HUES48 (cell line): ENCODE measurements around the gene INPP5A.

ENCODE experiments used
- H3K27ac ChIP-seq: one replicate; pipeline ENCODE4 v1.7.0; 2013; ENCODE audit warnings: low read depth, low read length, inconsistent platforms
- H3K27me3 ChIP-seq: 2 replicates; pipeline ENCODE4 v1.6.1; 2013; ENCODE audit warnings: mild to moderate bottlenecking, low read length; ENCODE audit not compliant: control insufficient read depth, insufficient read depth
- H3K36me3 ChIP-seq: 2 replicates; pipeline ENCODE4 v1.6.1; 2013; ENCODE audit warnings: low read length; ENCODE audit not compliant: control insufficient read depth, insufficient read depth
- H3K4me1 ChIP-seq: 2 replicates; pipeline ENCODE4 v1.6.1; 2013; ENCODE audit warnings: mild to moderate bottlenecking, low read length; ENCODE audit not compliant: control insufficient read depth, insufficient read depth
- H3K4me3 ChIP-seq: 2 replicates; pipeline ENCODE4 v1.5.1; 2013; ENCODE audit warnings: mild to moderate bottlenecking, low read depth, low read length
- H3K9ac ChIP-seq: 2 replicates; pipeline ENCODE4 v1.6.1; 2013; ENCODE audit warnings: mild to moderate bottlenecking, low read depth, low read length, moderate library complexity
- H3K9me3 ChIP-seq: 2 replicates; pipeline ENCODE4 v1.6.1; 2013; ENCODE audit warnings: low read length; ENCODE audit not compliant: control insufficient read depth, insufficient read depth

Gene INPP5A

DNA sequence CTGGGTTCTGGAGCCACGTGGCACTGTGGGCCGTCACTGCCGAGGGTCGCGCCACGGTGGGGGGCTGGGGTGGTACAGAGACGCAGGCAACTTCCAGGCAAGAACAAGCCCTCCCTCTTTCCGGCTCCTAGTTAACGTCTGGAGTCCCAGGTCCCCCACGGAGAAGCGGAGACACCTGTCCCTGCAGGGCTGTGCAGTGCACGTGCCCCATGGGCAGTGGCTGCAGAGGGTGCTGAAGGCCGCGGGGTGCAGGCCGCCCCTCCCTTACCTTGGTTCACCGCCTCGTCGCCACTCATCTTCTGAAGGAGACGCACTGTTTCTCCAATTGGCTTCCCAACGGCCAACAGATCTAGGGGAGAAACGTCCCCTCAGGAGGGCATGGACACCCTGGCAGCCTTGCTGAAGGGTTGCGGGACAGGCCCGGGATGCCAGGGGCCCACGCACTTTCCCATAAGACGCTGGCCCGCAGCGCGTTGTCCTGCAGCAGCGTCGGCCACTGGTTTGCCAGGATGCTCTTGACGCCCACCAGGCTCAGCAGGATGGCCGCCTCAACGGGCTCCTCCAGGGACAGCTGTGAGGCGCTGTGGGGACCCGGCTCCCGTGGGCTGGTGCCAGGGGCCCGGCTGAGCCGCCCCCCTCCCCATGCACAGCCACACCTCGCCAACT lies 272.7 kb downstream of the INPP5A start:
- no peaks in the 10 kb centered on the region for H3K4me1 ChIP-seq
- H3K4me3 ChIP-seq: no peak overlapping the region
- no peaks in the 10 kb centered on the region for H3K9me3 ChIP-seq
- H3K36me3 ChIP-seq: no peaks in the 10 kb centered on the region
- H3K9ac ChIP-seq: no peak overlapping the region
- no peak overlapping the region for H3K27ac ChIP-seq
- no peaks in the 10 kb centered on the region for H3K27me3 ChIP-seq

DNA sequence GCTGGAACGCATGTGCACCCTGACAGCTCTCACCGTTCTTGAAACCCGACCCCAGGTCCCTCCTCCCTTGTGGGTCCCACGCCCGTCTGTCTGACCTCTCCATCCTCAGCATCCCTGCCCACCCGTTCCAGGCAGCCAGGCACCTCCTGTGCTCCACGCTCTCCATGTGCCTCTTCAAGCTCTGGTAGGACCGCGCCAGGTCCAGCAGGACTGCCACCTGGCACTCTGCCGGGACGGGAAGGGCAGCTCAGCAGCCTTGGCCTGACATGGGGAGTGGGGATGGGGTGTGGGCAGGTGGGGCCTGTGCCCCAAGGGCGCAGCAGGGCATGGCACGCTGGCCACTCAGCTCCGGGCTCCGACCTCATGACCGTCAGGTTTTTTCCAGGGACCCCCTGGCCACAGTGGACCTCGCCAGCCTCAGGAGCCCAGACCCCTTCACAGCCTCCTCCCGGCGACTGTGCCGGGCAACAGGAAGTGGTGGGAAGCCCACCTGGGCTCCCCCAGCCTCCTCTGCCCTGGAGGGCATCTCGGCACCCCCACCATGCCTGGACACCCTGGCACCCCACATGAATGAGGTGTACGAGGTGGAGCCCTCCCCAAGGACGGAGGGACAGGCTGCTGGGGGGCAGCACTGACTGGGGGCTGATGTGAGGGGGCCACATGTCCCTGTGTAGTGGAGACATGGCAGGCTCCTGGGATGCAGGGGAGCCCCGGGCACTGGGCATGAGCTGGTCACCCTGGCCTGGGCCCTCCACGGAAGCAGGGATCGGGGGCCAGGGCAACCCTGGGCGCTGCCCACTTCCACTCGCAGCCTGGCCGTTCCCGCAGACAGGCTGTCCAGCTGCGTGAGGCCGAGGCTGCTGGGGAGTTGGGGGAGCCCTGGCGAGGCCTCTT lies 273.5 kb downstream of the INPP5A start:
- Histone ChIP-seq H3K4me1 (no peaks in the 10 kb centered on the region), H3K9me3 (no peaks in the 10 kb centered on the region), H3K36me3 (no peaks in the 10 kb centered on the region), H3K9ac (no peak overlapping the region), H3K27ac (no peak overlapping the region), H3K4me3 (no peak overlapping the region), H3K27me3 (no peaks in the 10 kb centered on the region)

DNA sequence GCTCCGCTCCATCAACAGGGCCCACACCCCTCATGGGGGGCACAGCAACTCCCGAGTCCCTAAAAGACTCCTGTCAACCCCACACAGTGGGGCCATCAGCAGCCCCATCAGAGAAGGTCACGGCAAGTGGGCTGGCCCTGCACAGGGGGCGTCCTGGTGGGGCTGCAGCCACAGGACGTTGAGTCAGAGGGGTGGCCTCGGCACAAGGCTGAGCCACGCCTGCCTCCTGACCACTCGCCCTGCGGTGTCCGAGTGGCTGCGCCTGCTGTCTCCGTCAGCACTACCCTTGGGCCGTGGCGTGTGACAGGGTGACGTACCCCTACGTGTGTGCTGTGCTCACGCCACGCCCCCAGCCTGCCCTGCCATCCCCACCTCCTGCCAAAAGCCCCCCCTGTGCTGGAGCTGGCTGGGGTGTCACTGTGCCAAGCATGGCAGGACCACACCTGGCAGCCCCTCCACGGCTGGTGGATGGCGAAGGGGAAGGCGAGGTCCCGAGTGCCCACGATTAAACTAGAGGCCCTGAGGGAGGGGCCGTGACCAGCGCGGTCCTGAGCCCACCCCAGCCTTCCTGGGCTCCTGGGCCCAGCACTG lies 274.4 kb downstream of the INPP5A start:
- Histone ChIP-seq H3K36me3 (no peaks in the 10 kb centered on the region), H3K9ac (no peak overlapping the region), H3K27ac (no peak overlapping the region), H3K4me1 (no peaks in the 10 kb centered on the region), H3K27me3 (no peaks in the 10 kb centered on the region), H3K4me3 (no peak overlapping the region), H3K9me3 (no peaks in the 10 kb centered on the region)

DNA sequence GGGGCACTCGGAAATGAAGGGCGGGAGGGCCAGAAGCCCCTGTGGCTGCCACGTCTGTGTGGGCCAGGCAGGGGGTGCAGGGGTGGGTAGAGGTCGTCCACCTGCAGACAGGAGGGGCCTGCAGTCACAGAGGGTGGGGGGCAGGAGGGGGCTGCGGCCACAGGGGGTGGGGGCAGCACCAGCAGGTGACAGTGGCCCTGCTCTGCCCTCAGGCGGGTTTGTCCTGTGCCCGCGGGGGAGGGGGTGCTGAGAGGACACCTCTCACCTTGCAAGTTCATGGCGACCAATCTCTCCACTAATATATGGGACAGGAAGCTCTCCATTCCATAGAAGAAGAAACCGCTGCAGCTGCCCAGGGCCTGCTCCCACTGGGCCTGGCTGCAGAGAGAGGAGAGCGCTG lies 274.9 kb downstream of the INPP5A start:
- no peaks in the 10 kb centered on the region for H3K36me3 ChIP-seq
- no peaks in the 10 kb centered on the region for H3K4me1 ChIP-seq
- no peak overlapping the region for H3K9ac ChIP-seq
- H3K27me3 ChIP-seq: no peaks in the 10 kb centered on the region
- no peak overlapping the region for H3K27ac ChIP-seq
- no peak overlapping the region for H3K4me3 ChIP-seq
- H3K9me3 ChIP-seq: no peaks in the 10 kb centered on the region

DNA sequence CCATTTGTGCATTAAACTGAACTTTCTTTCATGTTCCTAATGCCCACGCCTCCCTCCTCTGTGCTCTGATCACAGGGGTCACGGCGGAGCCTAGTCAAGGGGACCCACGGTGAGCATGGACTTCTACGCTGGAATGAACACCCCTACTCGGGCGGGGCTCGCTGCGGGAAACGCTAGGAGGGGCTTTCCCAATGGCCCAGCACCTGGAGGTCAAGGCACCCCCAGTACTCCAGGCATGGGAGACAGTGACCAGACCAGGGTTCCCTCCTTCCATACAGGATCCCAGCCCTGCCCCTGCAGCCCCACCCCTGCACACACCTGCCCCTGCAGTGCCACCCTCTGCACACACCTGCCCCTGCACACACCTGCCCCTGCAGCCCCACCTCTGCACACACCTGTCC lies 275.4 kb downstream of the INPP5A start:
- no peak overlapping the region for H3K9ac ChIP-seq
- H3K9me3 ChIP-seq: no peaks in the 10 kb centered on the region
- no peak overlapping the region for H3K27ac ChIP-seq
- no peaks in the 10 kb centered on the region for H3K4me1 ChIP-seq
- H3K4me3 ChIP-seq: no peak overlapping the region
- no peaks in the 10 kb centered on the region for H3K36me3 ChIP-seq
- H3K27me3 ChIP-seq: no peaks in the 10 kb centered on the region

DNA sequence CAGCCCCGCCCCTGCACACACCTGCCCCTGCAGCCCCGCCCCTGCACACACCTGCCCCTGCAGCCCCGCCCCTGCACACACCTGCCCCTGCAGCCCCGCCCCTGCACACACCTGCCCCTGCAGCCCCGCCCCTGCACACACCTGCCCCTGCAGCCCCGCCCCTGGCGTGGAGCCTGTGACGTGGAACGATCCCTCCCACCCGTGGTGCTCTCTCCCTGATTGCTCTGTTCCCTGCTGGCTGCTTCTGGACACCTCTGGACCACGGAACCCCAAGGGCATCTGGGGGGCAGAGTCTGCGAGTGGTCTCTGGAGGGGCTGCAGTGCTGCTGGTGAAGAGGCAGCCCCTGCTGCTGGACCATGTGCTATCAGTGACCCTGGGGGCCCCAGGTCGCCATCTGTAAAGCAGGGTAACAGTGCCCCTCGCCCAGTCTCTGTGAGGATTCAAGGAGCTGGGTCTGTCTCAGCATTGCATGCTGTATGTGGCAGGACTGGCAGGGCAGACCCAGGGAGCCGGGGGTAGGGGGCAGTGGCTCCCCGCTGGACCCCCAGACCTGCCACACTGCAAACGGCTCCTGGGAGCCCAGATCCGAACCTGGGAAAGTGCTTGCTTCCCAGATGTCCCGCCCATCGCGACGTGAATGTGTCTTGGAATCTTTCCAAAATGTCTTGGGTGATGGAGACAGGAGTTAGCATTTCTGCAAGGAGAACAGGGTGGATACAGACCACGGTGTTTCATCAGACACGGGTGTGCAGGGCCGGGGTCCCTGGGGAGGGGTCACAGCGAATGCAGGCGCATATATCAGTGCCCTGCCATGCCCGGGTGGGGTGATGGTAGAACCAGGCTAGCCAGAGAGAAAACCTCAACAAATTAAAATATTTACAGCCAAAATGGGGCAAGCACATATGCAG lies 276.2 kb downstream of the INPP5A start:
- no peaks in the 10 kb centered on the region for H3K9me3 ChIP-seq
- no peak overlapping the region for H3K27ac ChIP-seq
- H3K27me3 ChIP-seq: no peaks in the 10 kb centered on the region
- no peak overlapping the region for H3K9ac ChIP-seq
- H3K4me1 ChIP-seq: no peaks in the 10 kb centered on the region
- H3K36me3 ChIP-seq: no peaks in the 10 kb centered on the region
- H3K4me3 ChIP-seq: no peak overlapping the region

DNA sequence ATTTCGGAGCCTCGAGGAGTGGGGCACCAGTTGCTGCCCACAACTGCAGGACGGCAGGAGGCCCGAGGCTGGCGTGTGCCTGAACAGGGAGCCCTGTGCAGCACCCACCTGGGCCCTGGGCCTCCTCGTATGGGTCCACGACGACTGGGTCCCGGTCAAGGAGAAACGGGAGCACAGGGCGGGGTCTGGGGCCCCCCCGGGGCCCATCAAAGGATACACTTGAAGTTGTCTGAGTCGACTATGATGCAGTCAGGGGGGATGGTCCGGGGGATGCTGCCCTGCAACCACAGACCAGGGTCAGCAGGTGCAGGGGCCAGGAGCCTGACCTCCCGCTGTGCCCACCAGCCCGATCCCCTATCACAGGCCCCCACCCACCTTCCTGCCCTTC lies 276.9 kb downstream of the INPP5A start:
- H3K27me3 ChIP-seq: no peaks in the 10 kb centered on the region
- H3K4me1 ChIP-seq: no peaks in the 10 kb centered on the region
- H3K36me3 ChIP-seq: no peaks in the 10 kb centered on the region
- H3K27ac ChIP-seq: no peak overlapping the region
- H3K9me3 ChIP-seq: 0 out of 2 replicates have a peak, but pooled peaks cover 3% of the 10 kb centered on the region
- no peak overlapping the region for H3K4me3 ChIP-seq
- H3K9ac ChIP-seq: no peak overlapping the region

DNA sequence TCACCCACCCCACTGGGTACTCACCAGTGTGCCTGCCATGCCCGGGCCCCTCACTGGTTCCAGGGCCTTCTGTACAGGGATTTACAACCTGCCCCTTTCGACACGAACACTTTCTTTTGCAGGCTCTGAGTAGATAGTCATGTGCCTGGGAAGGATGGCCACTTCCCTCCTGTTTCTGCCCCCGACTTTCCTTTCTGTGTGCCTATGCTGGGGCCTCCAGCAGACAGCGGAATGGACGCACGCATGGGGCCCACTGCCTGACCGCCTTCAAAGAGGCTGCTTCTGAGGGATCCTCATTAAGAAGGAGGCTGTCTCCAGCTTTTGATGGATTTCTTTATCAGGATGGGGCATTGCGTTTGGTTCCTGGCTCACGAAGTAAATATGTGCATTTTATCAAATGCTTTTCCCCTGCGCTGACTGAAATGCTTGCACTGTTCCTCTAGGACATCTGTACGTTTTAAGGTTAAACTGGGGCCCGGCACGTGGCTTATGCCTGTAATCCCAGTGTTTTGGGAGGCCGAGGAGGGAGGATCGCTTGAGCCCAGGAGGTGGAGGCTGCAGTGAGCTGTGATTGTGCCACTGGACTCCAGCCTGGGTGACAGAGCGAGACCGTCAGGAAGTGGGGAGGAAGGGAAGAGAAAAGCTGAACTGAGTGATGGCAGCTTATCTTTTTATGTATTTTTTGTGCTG lies 277.7 kb downstream of the INPP5A start:
- no peak overlapping the region for H3K9ac ChIP-seq
- no peaks in the 10 kb centered on the region for H3K4me1 ChIP-seq
- no peak overlapping the region for H3K27ac ChIP-seq
- H3K9me3 ChIP-seq: 0 out of 2 replicates have a peak, but pooled peaks cover 4% of the 10 kb centered on the region
- H3K27me3 ChIP-seq: no peaks in the 10 kb centered on the region
- H3K36me3 ChIP-seq: no peaks in the 10 kb centered on the region
- H3K4me3 ChIP-seq: no peak overlapping the region

DNA sequence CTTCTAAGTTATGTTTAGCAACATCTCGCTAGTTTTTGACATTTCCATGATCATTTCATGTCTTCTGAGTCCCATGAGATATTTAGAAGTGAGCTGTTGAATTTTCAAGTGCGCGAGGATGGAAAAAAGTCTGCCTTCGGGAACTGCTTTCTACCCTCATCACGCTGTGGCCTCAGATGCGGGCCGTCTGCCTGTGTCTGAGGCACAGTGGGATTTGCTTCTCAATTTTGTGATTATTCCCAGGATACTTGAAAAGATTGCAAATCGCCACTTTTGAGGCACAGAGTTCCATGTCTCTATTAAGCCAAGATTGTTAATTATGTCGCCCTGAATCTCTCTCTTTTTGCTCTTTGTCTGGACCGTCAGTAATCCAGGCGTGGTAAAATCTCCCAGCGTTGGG lies 279.1 kb downstream of the INPP5A start:
- no peaks in the 10 kb centered on the region for H3K4me1 ChIP-seq

DNA sequence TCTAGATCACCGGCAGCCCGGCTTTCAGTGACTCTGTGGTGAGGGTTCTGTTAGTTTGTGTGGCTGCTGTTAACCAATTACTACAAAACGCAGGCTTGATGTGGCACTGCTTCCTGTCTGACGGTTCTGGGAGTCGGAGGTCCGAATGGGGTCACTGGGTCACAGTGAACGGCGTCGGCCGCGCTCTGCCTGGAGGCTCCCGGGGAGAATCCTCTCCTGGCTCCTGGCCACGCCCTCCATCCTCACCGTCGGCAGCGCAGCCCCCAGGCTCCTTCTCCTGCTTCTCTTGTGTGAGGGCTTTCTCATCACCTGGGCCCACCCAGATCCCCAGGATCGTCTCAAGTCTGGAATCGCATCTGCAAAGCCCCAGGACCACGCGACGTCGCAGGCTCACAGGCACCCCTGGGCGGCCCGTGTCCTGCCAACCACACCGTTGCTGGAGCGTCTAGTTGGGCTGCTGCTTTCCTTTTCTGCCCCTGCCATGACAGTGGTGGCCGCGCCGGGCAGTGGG lies 280.2 kb downstream of the INPP5A start:
- no peak overlapping the region for H3K4me3 ChIP-seq
- H3K4me1 ChIP-seq: no peaks in the 10 kb centered on the region
- H3K27ac ChIP-seq: no peak overlapping the region
- no peaks in the 10 kb centered on the region for H3K27me3 ChIP-seq
- H3K9ac ChIP-seq: no peak overlapping the region
- peaks cover 8% of the 10 kb centered on the region; the same call in 1 of the 2 replicates for H3K9me3 ChIP-seq
- H3K36me3 ChIP-seq: no peaks in the 10 kb centered on the region

More for the DNA sequence above, 279.1 kb downstream of the INPP5A start:
- Histone ChIP-seq H3K27me3 (no peaks in the 10 kb centered on the region), H3K27ac (no peak overlapping the region), H3K36me3 (no peaks in the 10 kb centered on the region), H3K4me3 (no peak overlapping the region), H3K9ac (no peak overlapping the region), H3K9me3 (0 out of 2 replicates have a peak, but pooled peaks cover 4% of the 10 kb centered on the region)
